CD4-positive, alpha-beta T cell treated with Interleukin-15 for 1 hour (primary cell): ENCODE measurements around the gene TMEM91.

Experiments used
- DNase-seq: peaks from one replicate; pipeline ENCODE4 v3.0.0-alpha.2; 2020

Gene TMEM91

DNA sequence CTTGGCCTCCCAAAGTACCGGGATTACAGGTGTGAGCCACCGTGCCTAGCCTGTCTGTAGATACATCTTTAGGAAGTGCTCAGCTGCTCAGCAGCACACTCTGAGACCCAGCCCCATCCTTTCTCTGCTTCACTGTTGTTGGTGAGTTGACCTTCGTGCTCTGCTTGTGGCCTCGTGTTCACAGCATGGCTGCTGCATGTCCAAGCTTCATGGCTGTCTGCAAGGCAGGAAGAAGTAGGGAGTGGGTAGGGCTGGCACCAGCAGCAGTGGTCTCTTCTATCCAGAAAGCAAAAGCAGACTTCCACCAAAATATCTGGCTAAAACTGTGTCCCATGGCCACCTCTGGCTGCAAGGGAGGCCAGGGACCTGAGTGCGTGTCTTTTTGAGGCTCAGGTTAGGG is 36.6 kb downstream of the TMEM91 start:
- no peak for DNase-seq

DNA sequence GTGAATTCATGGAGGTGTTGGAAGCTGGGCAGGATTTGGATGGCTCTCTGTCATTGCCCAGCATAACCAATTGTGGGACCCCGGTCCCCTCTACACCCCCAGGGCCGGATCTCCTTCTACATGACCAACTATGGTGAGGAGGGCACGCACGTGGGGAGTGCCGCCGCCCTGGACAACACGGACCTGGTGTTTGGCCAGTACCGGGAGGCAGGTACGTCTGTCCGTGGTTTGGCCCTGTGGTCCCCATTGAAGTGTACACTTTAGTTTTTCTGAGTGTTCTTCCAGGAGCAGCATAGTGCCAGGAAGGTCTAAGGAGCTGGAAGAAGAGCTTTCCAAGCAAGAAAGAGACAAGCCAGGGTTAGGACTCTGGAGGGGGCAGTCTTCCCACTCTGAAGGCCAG is 37.6 kb downstream of the TMEM91 start:
- DNase-seq: no peak

DNA sequence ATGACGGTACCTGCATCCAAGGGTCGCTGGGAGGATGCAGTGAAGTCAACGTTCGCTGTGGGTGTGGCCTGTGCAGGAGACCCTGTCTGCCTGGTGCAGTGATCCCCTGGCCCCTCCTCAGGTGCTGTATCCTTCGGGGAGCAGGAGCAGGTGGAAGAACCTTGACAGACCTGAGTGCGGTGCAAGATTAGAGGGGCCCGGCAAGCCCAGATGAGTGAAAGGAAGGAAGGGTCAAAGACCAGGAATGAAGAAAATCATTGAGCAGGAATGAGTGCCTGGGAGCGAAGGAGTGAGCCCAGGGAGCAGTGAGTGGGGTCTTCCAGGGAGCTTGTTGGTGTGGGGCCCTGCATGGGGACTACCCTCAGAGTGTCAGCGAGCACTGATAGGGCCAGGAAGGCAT is 38.1 kb downstream of the TMEM91 start:
- no peak for DNase-seq

DNA sequence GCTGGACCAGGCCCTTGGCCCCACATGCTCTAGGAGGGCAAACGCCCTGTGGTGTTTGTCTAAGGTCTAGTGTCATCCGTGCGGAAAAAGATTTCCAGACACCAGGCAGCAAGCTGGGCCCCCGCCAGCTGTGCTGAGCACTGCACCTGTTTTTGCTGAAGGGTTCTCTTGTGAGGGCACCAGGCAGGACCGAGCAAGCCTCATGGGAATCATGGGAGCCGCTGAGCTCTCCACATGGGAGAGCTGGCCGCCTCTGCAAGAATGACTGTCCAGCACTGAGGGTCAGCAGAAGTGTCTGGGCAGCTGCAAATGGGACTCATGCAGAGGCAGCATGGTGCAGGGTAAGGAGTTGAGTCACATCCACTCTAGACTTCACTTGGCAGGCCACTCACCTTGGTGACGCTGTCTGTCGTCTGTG is 38.8 kb downstream of the TMEM91 start:
- no peak for DNase-seq

DNA sequence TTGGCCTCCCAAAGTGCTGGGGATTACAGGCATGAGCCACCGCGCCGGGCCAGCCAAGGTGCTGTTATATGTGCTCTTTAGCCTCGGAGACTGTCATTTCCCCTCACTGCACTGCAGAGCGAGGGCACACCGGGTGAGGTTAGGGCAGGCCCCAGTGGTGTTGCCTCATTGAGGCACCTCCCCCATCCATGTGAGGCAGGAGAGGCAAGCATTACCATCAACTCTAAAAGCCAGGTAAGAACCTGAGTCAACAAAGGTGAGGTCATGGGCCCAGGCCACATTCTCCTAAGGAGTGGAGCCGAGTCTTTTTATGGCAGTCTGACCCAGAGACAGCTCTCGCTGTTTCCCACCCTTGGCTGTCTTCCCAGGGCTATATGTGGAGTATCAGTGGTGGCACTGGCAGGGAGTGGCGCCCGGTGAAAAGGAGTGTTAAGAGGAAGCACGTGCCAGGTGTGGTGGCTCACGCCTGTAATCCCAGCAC is 39.9 kb downstream of the TMEM91 start:
- no peak for DNase-seq

DNA sequence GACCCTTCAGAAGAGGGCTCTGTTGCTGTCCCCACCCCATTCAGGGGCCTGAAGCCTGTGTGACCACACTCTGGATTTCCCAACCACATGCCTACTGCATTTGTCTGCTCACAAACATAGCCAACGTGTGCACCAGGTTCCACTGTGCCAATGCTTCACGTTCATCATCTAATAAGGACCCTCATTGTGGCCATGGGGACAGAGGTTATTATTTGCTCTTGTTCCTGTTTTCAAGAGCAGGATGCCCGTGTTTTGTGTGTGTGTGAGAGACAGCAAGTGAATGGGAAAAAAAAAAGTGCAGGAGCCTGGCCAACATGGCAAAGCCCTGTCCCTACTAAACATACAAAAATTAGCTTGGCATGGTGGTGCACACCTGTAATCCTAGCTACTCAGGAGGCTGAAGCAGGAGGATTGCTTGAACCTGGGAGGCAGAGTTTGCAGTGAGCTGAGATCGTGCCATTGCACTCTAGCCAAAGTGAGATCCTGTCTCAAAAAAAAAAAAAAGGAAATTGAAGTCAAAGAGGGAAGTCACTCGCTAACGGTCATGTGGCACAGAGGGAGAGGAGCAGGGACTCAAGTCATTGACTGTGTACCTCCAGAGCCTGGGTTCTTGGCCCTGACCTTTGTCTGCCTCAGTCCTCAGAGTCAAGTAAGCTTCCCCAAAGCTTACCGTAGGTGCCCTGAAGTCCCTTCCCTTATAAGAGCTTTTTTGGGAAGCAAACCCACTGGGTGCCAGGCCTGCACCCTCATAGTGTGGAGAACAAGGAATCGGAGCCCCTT is 44.0 kb downstream of the TMEM91 start:
- DNase-seq: peak; percentile 33

DNA sequence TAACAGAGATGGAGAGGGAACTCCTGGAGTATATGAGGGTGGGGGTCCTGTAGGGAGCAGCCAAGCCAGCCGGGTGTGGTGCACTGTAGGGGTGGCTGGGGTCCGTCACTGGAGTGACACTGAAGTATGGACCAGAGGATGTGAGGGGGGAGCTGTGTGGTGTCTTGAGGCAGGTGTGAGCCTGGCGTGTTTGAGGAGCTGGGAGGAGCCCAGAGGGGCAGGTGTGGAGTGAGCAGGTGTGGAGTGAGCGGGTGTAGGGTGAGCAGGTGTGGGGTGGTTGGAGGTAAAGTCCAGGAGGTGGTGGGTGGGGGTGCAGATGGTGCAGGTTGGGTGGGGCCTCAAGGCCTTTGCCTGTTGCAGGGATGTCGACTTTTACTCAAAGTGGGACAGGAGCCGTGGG is 45.0 kb downstream of the TMEM91 start:
- DNase-seq: no peak

DNA sequence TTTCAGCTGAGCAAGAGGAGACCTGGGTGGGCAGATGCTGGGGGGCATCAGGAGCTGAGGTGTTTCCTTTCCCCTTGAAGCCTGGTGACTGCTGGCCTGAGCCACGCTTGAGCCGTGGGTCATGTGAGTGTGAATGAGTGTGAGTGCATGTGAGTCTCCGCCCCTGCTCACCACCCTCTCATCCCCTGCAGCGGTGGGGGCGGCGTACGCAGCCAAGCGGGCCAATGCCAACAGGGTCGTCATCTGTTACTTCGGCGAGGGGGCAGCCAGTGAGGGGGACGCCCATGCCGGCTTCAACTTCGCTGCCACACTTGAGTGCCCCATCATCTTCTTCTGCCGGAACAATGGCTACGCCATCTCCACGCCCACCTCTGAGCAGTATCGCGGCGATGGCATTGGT is 45.6 kb downstream of the TMEM91 start:
- no peak for DNase-seq

DNA sequence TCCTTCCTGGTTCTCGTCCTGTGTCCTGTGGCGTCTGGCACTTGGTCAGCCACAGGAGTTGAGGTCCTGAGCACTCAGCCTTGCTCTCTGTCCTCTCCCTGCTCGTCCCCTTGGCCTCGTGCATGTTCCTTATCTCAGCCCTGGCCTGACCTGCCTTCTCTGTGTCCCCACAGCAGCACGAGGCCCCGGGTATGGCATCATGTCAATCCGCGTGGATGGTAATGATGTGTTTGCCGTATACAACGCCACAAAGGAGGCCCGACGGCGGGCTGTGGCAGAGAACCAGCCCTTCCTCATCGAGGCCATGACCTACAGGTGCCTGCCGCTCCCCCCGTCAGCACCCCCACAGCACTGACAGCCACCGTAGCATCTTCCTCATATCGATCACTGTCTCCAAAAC is 46.1 kb downstream of the TMEM91 start:
- DNase-seq: no peak

DNA sequence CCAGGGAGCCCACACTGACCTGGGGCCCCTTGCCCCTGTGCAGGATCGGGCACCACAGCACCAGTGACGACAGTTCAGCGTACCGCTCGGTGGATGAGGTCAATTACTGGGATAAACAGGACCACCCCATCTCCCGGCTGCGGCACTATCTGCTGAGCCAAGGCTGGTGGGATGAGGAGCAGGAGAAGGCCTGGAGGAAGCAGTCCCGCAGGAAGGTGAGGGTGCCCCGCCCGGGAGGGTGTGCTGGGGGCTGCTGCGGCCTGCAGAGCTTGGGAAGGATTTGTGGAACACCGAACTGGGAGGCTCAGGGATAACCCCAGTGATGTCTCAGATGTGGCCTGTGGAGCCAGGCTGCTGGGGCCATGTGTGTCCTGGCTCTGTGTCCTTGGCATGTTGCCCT is 46.6 kb downstream of the TMEM91 start:
- DNase-seq: no peak

DNA sequence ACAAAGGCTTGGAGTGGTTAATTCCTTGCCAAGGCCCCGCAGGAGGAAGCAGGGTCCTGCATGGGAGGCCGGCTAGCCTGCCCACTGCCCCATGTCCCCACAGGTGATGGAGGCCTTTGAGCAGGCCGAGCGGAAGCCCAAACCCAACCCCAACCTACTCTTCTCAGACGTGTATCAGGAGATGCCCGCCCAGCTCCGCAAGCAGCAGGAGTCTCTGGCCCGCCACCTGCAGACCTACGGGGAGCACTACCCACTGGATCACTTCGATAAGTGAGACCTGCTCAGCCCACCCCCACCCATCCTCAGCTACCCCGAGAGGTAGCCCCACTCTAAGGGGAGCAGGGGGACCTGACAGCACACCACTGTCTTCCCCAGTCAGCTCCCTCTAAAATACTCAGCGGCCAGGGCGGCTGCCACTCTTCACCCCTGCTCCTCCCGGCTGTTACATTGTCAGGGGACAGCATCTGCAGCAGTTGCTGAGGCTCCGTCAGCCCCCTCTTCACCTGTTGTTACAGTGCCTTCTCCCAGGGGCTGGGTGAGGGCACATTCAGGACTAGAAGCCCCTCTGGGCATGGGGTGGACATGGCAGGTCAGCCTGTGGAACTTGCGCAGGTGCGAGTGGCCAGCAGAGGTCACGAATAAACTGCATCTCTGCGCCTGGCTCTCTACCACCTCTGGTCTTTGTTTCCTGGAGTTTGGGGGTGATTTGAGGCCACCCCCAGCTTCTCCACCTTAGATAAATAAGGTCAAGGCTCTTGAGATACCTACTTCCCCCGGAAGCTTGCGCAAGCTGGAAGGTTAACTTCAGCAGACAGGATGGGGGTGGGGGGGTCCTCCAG is 48.2 kb downstream of the TMEM91 start:
- DNase-seq: no peak

DNA sequence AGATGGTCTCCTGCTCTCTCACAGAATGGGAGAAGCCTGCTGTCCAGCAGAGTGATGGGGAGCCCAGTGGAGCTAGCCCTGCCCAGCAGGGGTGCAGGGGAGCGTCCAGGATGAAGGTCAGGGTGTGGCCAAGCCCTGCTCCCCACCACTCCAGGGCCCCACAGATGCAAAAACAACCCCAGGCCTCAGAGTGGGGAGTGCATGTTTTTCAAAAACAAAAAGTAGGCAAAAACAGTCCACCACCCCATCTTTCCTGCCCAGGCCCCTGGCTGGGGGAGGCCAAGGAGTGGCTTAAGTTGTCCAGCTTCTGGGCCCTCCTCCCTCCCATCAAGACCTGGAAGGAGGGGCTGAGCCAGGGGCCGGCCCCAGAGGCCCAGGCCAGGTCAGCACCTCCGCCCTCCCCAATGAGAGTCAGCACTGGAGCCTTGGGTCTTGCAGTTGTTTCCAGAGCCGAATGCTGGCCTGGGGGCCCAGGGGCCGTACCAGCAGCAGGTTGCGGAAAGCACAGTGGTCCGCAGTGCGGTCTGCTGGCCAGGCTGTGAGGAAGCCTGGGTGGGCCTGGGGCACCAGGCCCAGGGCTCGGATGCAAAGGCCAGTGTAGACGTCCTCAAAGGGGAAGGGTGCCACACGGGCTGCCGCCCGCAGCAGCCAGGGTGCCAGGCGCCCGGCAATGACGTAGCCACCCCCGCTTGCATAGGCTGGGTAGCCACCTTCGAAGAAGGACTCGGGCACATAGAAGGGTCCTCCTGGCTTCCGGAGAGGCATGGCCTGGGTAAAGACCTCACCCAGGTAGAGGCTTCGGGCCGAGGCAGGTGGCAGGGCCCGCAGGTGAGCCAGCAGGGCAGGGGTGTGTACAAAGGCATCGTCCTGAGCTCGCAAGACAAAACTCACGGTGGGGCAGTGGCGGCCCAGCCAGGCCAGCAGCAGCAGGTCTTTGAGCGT is 49.1 kb downstream of the TMEM91 start:
- no peak for DNase-seq

DNA sequence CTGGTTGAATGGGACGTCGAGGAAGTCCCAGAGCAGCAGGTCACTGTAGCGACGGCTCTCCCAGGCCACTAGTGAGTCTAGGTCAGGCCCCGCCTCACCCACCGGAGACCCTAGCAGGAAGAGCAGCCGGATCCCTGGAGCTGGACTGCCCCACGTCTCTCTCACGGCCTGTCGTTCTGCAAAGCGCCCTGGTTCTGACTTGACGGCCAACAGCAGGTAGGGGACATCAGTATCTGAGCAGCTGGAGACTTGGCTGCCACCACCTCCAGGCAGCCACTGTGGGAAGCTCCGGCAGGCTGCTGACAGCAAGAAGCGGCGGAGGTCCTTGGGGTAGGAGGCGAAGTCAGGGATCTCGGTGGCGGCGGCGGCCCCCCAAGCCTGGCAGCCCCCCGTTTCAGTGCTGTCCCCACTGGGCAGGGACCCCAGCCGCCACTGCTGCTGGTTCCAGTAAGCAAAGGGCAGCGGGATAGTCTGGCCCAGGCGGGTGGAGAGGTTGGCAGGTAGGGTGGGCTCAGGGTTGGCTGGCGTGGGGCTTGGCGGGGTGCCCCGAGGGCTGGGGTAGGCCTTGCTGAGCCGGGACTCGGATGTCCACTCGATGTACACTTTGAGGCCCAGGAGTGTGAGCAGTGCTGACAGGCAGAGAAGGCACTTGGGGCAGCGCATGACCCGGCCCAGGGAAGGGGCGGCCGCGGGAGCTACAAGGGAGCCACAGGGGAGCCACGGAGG is 49.9 kb downstream of the TMEM91 start:
- no peak for DNase-seq

DNA sequence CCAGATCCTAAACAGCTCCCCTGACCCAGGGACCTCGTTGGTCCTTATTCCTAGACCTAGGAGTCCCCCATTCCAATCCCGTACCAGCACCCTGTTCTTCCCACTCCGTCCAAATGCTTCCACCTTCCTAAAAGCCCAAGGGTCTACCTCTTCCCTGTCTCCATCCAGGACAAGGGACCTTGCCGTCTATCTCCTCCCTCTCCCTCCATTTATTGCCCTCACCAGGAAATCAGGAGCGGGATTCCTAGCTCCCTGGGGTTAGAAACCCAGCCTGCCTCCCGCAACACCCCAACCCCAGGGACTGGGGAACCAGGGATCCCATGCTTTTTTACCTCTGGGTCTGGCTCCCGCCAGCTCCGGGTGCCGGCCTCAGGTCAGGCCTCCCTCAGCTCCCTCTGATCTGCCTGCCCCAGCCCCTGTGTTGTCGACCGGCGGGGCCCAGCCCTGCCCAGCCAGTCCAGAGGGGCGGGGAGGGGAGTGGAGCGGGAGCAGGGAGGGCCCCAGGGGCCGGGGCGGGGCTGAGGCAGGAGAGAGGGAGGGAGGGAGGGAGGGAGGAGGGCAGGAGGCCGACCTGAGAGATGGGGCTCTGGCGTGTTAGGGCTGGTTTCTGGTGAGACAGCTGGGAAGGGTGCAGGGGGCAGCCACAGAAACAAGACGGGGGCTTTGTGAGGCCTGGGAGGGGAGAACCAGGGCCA is 50.8 kb downstream of the TMEM91 start, which contains the start of gene B3GNT8:
TSS of gene B3GNT8 (minus strand) at position 423 of the 695 bp plus-strand sequence. CDS start 596 bp downstream, outside the sequence.
- DNase-seq: peak; percentile 56

DNA sequence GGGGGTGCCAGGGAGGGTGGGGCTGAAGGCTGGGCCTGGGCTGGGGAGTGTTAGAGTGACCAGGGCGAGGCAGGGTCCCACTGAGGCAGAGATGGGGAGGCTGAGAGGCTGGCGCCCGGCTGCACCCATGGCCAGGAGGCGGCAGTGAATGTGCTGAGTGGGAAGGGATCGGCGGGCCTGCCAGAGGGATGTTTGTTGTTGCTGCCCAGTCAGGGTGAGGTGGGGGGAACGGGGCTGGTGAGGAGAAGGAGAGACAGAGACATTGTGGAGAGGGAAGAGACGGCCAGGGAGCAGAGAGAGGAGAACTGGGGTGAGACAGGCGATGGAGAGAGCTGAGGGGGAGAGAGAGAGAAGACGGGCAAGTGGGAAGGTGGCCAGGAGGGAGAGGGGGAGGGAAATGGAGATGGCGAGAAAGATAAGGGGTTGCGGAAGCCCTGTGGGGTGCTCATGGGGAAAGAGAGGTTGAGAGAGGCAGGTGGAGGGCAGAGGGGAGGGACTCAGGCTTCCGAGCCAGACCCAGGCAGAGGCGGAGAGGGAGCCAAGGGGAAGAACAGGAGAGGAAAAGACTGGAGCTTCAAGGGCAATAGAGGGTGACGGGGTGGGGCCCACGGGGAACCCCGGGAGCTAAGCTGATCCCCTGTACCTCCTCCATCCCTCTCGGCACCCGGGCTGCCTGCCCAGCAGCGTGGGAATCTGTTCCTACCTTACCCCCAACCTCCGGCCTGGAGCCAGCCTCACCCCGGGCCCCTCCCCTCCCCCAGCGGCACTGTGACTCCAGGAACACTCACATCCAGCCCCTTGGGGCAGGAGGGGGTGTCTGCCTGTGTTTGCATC is 51.5 kb downstream of the TMEM91 start:
- DNase-seq: peak; percentile 47

DNA sequence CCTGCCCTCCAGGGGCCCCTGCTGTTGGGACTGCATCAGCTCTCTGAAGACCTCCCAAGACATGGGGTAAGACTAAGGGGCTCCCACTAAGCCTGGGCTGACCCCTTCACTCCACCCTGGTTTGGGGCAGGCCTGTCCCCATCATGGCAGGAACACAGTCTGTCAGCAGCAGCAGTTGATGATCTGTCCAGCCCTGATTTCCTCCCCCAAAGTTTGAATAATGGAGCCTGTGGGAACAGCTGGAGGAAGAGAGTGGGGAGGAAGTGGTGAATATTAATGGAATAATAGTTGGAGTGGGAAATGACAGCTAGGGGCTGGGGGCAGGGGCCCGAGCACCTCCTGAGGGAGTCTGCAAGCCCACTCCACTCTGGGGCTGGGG is 52.1 kb downstream of the TMEM91 start:
- no peak for DNase-seq

DNA sequence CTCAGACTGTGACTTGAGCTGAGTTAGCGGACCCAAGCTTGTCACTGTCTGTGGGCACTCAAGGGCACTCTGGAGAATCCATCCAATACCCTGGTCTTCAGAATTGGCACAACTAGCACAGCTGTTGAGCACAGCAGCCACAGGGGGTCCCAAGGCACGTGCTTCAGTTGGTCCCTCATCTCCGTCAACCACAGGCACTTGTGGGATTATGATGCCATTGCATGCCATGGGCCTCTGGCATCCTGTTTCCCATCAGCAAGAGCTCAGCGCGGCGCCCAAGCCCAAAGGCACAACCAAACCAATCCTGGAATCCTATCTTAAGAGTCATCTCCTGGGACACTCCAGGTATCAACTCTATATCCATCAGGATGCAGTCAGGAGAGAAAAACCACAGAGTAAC is 54.6 kb downstream of the TMEM91 start:
- no peak for DNase-seq

DNA sequence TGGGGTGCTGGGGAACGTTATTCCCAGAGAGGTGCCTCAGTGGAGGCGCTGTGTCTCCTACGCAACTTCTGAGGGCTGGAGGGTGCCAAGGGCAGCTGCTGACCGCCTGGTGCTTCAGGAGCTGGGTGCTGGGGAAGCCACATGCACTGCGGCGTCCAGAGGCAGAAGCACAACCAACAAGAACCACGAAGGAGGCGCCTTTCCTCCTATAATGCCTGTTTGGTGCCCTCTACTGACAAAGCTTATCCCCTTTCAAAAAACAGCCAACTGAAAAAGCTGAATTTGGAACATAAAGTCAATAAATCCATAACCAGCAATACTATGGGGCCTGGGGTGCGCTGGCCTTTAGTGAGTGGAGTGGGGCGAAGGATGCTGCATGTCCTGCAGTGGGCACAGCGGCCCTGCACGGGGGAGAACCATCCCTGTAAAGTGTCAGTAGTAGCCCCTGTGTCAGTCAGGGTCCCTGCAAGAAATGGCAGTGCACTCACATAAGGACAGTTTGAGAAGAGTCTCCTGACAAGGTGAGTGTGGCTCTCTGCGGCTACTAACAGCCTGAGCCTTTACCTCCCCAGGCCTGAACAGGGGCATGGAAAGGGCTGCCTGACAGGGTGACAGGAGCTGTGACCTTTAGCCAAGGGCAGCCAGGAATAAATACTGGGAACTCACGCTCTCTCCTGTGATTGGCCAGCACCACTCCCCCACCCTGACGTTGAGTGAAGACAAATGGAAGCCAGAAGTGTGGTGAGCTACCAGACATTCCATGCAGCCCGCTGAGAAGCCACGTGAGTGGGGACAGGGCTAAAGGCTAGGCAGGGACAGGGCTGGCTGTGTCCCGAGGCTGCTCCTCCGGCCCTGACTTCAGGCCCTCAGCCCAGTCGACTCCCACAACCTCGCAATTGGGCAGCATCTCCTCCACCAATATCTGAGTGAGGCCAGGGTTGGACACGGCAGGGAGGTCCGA is 55.4 kb downstream of the TMEM91 start:
- DNase-seq: peak; percentile 39

DNA sequence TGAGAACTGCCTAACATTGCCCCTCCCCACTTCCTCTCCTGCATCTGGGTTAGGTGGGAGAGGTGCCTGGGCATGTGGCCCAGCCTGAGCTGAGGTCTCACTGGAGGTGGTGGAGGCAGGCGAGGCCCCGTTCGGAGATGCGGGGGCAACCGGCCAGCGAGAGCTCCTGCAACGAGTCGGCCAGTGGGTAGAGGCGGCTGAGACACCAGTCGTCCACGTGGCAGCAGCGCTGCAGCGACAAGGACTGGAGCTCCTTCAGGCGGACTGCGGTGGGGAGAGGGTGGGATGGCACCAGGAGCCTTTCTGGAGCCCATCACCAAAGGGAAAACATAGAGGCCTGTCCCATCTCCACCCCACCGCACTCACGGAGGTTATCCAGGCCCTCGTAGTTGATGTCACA is 56.8 kb downstream of the TMEM91 start:
- DNase-seq: no peak
